ENCODE results near the gene LRRC3. TPM values are rescaled to one million over a fixed set of nuclear protein-coding genes. Genes with fewer than 3 reads are reported as not detected.

LRRC3 gene
- total RNA-seq, 3 donors from 2014 or later (not counting 1 experiment from before 2014, with no cell fraction given), result 0.36 to 0.50 (median 0.38) TPM

DNA sequence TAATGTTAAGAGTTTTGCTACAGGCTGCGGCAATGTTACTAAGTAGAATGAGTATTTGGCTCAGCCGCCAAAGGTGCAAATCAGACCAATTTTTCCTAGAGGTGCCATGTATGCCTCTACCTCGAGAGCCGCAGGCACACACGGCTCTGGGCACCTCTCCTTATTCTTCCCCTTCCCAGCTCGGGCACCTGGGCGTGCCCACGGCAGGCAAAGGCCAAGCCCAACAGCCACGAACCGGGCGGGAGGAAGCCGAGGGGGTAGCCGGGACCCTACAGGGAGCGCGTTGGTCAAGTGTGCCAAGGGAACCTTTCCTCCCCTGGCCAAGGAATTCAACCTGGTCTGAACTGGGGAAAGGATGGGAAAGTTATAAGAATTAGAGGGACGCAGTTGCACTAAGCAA is 31.0 kb downstream of the LRRC3 start:
- peaks cover 0 to 5% of the 10 kb centered on the region in 2 donors for H3K4me1 Mint-ChIP-seq
- intact Hi-C loops (cut with micrococcal nuclease), result loop anchor here (10.0 kb wide), 1 partner anchor 672 kb away; no protein-coding TSS in a partner anchor
- no peak overlapping the region for H3K4me3 Mint-ChIP-seq
- H3K27me3 Mint-ChIP-seq (ENCODE audit: low read depth in 2 of 2), result peaks cover 11 to 12% of the 10 kb centered on the region in 2 donors
- no peak for DNase-seq
- Histone ChIP-seq H3K27ac (ENCODE audit: low read length) (no peak overlapping the region), H3K36me3 (ENCODE audit: control insufficient read depth, insufficient read depth, low read length) (no peaks in the 10 kb centered on the region), H3K4me3 (ENCODE audit: low read length) (no peak overlapping the region), H3K27me3 (ENCODE audit: control insufficient read depth, insufficient read depth, low read length) (no peaks in the 10 kb centered on the region), H3K9me3 (ENCODE audit: control insufficient read depth, insufficient read depth, low read length) (no peaks in the 10 kb centered on the region), H3K4me1 (ENCODE audit: control insufficient read depth, insufficient read depth, low read length) (no peaks in the 10 kb centered on the region)
- ATAC-seq, result no peak
- H3K36me3 Mint-ChIP-seq, result no peaks in the 10 kb centered on the region
- H3K9me3 Mint-ChIP-seq, result no peaks in the 10 kb centered on the region
- WGBS (ENCODE audit: insufficient coverage), result 81% methylated on average over 15 of the region's 16 CpGs
- TF ChIP-seq CTCF (IDR thresholded peaks at IDR 0.05), result no peak
- no peak overlapping the region for H3K27ac Mint-ChIP-seq

- H3K9me3 Mint-ChIP-seq, result peaks cover 2 to 3% of the 10 kb centered on the region in 2 donors
- peak in 2 of 3 donors; percentile 48 to 58 for ATAC-seq
- peaks cover 12 to 13% of the 10 kb centered on the region in 2 donors for H3K27me3 Mint-ChIP-seq (ENCODE audit: low read depth in 2 of 2)
- peaks cover 0 to 9% of the 10 kb centered on the region in 2 donors for H3K4me1 Mint-ChIP-seq
- no peak overlapping the region for H3K27ac ChIP-seq (ENCODE audit: low read length)
- peaks cover 9% of the 10 kb centered on the region for H3K36me3 Mint-ChIP-seq
- no peak overlapping the region for H3K4me3 ChIP-seq (ENCODE audit: low read length)
- no peaks in the 10 kb centered on the region for H3K4me1 ChIP-seq (ENCODE audit: control insufficient read depth, insufficient read depth, low read length)
- peak; percentile 60 for TF ChIP-seq CTCF (IDR thresholded peaks at IDR 0.05)
- no peaks in the 10 kb centered on the region for H3K27me3 ChIP-seq (ENCODE audit: control insufficient read depth, insufficient read depth, low read length)
- intact Hi-C loops (cut with micrococcal nuclease), result loop anchor here (10.0 kb wide), 1 partner anchor 673 kb away; no protein-coding TSS in a partner anchor
- H3K36me3 ChIP-seq (ENCODE audit: control insufficient read depth, insufficient read depth, low read length), result no peaks in the 10 kb centered on the region
- peak; percentile 48 to 62 for DNase-seq
- H3K4me3 Mint-ChIP-seq, result no peak overlapping the region
- H3K27ac Mint-ChIP-seq, result no peak overlapping the region
- WGBS (ENCODE audit: insufficient coverage), result 51% methylated on average over 3 of the region's 4 CpGs
- H3K9me3 ChIP-seq (ENCODE audit: control insufficient read depth, insufficient read depth, low read length), result peaks cover 8% of the 10 kb centered on the region
Observed at GRCh38 chr21:44487831-44488230, 32.5 kb downstream of the LRRC3 start.

DNA sequence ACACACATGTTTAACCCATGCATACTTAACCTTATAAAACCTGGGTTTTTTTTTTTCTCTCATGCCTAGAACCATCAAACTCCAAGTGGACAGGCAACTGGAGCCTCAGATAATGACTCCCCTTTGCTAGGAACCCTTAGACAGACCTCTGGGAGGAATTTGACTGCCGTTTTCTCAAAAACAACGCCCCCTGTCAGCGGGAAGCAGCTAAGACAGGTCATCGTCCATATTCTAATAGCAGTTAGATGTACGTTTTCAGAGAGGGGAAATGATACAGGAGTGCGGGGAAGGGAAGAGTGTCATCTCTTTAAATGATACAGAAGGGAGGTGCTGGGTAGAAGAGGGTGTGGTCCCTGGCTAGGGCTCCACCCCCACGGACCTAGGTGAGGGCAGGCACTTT is 34.7 kb downstream of the LRRC3 start:
- intact Hi-C loops (cut with micrococcal nuclease), result loop anchor here (10.0 kb wide), 1 partner anchor 675 kb away; no protein-coding TSS in a partner anchor
- Histone ChIP-seq H3K36me3 (ENCODE audit: control insufficient read depth, insufficient read depth, low read length) (no peaks in the 10 kb centered on the region), H3K4me1 (ENCODE audit: control insufficient read depth, insufficient read depth, low read length) (no peaks in the 10 kb centered on the region), H3K9me3 (ENCODE audit: control insufficient read depth, insufficient read depth, low read length) (peaks cover 18% of the 10 kb centered on the region), H3K4me3 (ENCODE audit: low read length) (no peak overlapping the region), H3K27ac (ENCODE audit: low read length) (no peak overlapping the region), H3K27me3 (ENCODE audit: control insufficient read depth, insufficient read depth, low read length) (no peaks in the 10 kb centered on the region)
- peaks cover 5 to 7% of the 10 kb centered on the region in 2 donors for H3K9me3 Mint-ChIP-seq
- H3K27ac Mint-ChIP-seq, result no peak overlapping the region
- DNase-seq, result no peak
- no peak for TF ChIP-seq CTCF (IDR thresholded peaks at IDR 0.05)
- H3K4me1 Mint-ChIP-seq, result peaks cover 0 to 9% of the 10 kb centered on the region in 2 donors
- H3K4me3 Mint-ChIP-seq, result no peak overlapping the region
- H3K27me3 Mint-ChIP-seq (ENCODE audit: low read depth in 2 of 2), result peaks cover 9 to 18% of the 10 kb centered on the region in 2 donors
- 47% methylated on average over 6 of the region's 7 CpGs for WGBS (ENCODE audit: insufficient coverage)
- H3K36me3 Mint-ChIP-seq, result peaks cover 15% of the 10 kb centered on the region
- no peak for ATAC-seq

DNA sequence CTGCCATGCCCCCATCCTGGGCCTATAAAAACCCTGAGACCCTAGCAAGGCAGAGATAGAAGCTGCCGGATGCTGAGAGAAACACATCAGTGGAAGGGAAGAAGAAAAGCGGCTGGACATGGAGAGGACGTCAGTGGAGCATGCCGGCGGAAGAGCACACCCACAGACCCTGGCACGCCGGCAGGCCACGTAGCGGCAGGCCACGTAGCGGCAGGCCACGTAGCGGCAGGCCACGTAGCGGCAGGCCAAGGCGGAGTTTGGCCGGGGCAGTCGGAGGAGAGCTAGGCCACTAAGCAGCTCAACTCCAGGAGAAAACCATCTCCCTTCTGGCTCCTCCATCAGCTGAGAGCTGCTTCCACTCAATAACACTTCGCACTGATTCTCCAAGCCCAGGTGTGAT is 35.1 kb downstream of the LRRC3 start:
- peaks cover 18% of the 10 kb centered on the region for H3K9me3 ChIP-seq (ENCODE audit: control insufficient read depth, insufficient read depth, low read length)
- Mint-ChIP-seq H3K4me1 (peaks cover 0 to 11% of the 10 kb centered on the region in 2 donors), H3K9me3 (peaks cover 5 to 7% of the 10 kb centered on the region in 2 donors), H3K4me3 (no peak overlapping the region), H3K27me3 (ENCODE audit: low read depth in 2 of 2) (peaks cover 11 to 22% of the 10 kb centered on the region in 2 donors), H3K27ac (no peak overlapping the region), H3K36me3 (peaks cover 15% of the 10 kb centered on the region)
- intact Hi-C loops (cut with micrococcal nuclease), result no loop called here
- H3K36me3 ChIP-seq (ENCODE audit: control insufficient read depth, insufficient read depth, low read length), result no peaks in the 10 kb centered on the region
- H3K27ac ChIP-seq (ENCODE audit: low read length), result no peak overlapping the region
- no peak for TF ChIP-seq CTCF (IDR thresholded peaks at IDR 0.05)
- ATAC-seq (no peak), DNase-seq (no peak)
- H3K4me1 ChIP-seq (ENCODE audit: control insufficient read depth, insufficient read depth, low read length), result no peaks in the 10 kb centered on the region
- H3K4me3 ChIP-seq (ENCODE audit: low read length), result no peak overlapping the region
- H3K27me3 ChIP-seq (ENCODE audit: control insufficient read depth, insufficient read depth, low read length), result no peaks in the 10 kb centered on the region
- WGBS (ENCODE audit: insufficient coverage), result 97% methylated on average over 19 of the region's 19 CpGs

Data from natural killer cell (primary cell).